ENCODE results near the gene CPEB2. TPM values are rescaled to one million over a fixed set of nuclear protein-coding genes. Genes with fewer than 3 reads are reported as not detected.
A peak's percentile ranks its signal among the peaks of the same experiment; 100 is the strongest.

CPEB2 gene
- polyA plus RNA-seq (2013, experiment 1 of 2; ENCODE audit: insufficient read length) = 17.4 TPM
- polyA plus RNA-seq (2013, experiment 2 of 2; ENCODE audit: insufficient read length) = 35.1 TPM

DNA sequence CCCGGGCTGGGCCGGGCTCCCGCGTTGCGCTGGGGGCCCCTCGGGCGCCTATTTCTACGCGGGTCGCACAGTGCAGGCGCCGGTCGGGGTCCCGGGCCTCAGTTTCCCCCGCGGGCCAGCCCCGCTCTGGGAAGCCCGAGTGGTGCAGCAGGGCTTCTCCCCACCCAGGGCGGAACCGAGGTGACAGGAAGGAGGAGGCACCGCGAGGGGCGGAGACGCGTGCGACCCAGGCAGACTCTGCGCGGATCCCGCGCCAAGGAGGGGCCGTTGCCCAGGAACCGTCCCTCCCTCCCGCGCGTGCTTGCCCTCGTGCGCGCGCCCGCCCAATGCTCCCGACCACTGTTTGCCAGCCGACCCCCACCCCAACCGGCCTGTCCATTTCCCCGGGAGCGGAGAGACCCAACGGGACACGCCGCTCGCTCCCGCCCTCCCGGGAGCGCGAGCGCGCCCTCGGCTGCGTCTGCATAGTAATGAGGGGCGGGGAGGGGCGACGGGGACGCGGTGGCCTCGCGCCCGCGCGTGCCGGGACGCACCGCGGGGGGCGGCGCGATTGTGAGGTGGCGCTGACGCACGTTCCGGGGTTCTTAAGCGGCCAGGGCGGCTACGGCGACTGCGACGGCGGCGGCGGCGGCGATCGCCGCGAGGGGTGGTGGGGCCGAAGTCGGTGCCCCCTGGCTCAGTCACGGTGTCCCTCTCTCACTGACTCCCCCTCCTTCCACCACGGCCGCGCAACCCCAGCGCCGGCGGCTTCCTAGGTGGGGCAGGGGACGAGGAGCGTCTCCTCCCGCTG, at the start of gene CPEB2:
Gene CPEB2, plus strand, starts transcription at position 613 of the 790 bp plus-strand sequence. CDS start 193 bp downstream, outside the sequence.
- DNase-seq = peak; percentile 97

DNA sequence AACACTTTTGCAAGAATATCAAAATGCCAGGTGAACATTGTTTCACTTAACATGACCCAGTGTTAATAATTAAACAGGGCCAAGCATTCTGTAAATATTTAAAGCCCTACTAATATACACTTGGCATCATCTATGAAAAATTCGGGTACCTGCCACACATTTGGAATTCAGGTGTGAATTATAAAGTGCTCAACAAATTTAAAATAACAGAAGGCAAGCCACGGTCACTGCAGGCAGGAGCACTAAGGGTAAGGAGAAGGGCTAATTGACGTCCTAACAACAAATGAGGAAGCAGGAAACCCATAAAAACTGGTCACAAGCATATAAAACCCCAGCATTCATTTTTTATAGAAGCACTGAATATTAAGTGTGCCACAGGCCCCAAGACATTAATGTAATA, 43.8 kb upstream of the CPEB2 start:
- no peak for DNase-seq

DNA sequence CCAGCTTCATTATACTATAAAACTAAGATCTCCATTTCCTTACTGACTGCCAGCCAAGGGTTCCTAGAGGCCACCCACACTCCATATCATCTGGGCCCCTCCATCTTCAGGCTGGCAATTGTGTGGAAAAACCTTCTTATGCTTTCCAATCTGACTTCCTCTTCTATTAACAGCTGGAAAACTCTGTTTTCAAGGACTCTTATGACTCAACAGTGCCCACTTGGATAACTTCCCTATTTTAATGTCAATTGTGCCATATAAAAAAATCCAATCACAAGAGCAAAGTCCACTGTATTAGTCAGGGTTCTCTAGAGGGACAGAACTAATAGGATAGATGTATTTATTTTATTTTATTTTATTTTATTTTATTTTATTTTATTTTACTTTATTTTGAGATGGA, 41.0 kb upstream of the CPEB2 start:
- no peak for DNase-seq

DNA sequence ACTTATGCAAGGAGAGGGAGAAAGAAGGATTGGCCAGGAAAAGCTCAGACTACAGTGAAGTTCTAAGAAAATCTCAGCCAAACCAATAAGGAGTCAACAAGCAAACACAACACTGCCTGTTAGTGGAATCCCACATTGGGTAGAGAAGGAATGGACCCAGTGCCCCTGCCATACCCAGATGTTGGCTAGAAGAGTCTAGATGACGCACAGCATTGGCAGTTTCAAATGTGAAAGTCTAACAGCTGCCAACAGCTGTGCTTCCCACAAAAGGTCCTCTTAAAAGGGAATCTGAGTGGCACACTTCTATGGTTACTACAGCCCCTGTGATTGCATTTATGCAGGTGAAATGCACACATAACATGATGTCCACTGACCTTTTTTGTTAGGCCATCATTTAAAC, 37.2 kb upstream of the CPEB2 start:
- DNase-seq = no peak

DNA sequence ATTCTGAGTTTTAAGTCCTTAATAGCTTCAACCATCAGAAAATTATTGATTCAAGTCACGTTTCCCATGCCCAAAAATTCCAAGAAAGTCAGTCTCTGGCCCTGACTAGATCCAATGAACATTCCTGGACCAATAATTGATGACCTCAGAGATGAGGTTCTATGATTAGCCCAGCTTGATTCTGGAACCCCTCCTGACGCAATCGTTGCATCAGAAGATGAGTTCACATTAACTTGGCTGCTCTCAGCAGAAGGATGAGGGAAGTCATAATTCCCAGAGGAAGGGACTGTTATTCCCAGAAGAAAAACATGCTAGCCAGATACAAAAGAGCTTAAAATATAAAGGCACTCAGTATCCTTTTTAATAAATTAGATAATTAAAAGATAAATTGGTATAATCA, 34.3 kb upstream of the CPEB2 start:
- peak; percentile 31 for DNase-seq

DNA sequence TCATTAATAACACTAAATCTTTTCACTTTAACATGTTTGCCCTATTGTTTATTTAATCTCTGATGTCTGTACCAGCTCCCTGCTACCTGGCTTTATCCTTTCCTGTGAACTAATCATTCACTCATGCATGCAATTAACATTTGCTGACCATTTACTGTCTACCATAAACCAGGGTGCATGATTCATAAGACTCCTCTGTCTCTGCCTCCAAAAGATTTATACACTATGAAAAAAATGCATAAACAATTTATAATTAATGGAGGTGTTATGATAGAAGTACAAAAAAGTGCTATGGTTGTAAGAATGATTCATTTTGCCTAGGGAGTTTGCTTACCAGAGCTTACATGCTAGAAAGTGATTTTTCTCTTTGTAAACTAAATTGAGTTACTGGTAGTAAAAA, 24.5 kb upstream of the CPEB2 start:
- DNase-seq = no peak

DNA sequence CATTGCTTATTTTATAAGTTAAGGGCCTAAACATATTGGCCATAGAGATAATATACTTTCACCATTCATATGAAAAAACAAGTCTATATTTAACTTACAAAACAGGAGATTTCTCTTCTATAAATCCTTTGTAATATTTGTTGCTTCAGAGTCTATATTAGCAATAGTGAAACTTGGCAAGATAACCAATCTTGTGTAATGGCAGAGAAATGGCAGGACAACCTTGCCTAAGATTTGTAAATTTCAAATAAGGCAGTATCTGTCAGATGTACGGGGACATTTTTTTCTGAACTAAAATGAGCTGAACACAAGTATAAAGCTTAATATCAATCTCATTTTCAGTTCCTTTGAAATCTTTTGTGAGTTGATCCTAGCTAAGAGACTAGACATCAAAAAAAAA, 17.8 kb upstream of the CPEB2 start:
- DNase-seq = no peak

DNA sequence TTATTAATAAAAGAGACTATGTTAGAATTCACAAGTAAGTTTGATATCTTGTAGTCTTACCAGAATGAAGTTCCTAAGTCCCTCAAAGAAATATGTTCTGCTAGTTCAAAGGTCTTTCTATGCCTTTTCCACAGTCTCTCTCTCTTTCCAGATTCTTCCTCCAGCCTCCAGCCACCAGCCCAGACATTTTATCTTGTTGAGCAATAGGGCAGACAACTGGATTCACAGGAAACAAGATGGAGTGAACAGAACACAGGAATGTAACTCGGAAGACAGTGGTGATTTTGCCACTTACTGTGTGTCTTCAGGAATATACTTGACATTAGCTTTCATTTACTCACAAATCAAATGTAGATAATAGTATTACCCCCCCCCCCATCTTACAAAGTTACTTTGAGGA, 17.1 kb upstream of the CPEB2 start:
- DNase-seq = no peak

DNA sequence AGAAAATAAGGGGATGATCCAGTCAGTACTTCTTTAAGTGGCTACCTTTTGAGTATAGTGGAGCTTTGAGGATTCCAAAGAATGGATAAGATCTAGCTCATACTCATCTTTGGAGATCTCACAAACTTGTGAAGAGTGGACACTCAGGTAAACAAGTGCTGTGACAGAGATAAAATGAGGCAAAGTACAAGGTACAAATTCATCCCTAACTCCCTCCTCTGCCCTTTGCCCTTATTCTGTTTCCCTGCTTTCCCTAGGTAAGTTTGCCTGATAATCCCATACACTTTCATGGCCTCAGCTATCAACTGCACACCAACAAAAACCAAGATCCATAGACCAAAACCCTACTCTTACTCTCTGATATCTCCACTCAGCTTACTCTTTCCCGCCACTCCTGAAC, 16.4 kb upstream of the CPEB2 start:
- DNase-seq = no peak

DNA sequence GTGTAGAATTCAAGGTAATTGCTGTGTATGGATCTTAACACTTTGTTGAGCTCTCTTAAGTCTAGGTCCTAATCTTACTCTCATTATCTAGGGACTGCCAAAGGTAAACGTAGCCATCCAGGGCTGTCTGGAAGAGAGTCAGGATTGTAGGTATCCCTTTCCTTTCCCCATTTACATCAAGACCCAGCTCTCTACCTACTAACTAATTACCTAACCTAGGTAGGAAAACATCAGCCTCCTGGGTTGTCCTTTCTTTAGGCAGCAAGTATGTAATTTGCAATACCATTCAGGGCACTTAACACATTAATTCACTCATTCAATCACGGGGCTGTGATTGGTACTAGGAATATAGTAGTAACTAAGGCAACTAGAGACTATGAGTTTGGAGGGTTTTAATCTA, 15.2 kb upstream of the CPEB2 start:
- no peak for DNase-seq

DNA sequence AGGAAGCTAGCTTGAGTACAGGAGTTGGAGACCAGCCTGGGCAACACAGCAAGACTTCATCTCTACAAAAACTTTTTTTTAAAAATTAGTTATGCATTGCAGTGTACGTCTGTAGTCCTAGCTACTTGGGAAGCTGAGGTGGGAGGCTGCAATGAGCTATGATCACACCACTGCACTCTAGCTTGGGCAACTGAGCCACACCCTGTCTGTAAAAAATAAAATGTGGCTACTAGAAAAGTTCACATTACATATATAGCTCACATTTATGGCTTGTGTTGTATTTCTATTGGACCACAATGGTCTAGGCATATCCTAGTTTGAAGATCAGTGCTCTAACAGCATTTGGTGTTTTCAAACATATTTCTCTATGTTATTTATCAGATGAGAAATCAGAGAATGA, 11.8 kb upstream of the CPEB2 start:
- DNase-seq = no peak

DNA sequence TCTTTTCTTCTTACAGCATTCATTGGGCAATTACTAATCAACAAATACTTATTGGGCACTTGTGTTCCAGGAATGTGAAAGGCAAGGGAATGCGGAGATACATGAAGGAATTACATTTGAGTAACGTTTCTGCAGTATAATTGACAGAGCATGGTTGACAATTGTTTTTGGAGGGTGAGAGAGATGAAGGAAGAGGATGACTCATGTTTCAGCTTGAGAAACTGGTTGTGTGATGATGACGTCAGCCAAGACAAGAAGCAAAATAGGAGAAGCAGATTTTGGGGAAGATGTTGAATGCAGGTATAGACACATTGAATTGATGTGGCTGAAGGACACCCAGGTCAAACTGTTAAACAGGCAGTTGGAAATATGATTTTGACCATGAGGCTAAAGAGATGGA, 8.0 kb upstream of the CPEB2 start:
- DNase-seq = peak; percentile 41

DNA sequence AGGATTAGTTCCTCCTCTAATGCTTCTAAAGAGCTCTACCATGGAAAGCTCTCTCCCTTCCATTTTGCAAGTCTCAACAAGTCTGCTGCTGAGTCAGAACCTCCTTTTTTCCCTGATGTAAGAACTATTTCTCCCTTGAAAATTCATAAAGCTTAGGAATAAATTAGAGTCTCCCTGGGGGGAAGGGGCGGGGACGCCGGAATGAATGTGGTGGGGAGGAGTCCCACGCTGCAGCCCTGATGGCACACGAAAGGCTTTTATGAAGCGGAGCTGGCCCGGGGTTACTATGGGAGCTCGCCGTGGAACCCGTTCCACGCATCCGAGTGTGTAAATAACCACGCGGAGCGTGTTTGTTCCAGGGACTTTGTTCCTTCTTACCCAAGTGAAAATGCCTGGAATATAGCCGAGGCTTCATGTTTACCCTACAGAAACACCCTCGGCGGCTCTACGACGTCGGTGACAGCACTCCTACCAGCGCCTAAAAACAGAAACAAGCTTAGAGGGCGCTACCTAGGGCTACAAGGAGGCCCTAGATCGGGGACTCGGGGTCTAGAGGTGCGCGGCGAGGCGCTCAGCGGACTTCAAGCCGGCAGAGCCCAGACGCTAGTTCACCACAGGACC, 923 bp upstream of the CPEB2 start:
- peak; percentile 94 for DNase-seq

DNA sequence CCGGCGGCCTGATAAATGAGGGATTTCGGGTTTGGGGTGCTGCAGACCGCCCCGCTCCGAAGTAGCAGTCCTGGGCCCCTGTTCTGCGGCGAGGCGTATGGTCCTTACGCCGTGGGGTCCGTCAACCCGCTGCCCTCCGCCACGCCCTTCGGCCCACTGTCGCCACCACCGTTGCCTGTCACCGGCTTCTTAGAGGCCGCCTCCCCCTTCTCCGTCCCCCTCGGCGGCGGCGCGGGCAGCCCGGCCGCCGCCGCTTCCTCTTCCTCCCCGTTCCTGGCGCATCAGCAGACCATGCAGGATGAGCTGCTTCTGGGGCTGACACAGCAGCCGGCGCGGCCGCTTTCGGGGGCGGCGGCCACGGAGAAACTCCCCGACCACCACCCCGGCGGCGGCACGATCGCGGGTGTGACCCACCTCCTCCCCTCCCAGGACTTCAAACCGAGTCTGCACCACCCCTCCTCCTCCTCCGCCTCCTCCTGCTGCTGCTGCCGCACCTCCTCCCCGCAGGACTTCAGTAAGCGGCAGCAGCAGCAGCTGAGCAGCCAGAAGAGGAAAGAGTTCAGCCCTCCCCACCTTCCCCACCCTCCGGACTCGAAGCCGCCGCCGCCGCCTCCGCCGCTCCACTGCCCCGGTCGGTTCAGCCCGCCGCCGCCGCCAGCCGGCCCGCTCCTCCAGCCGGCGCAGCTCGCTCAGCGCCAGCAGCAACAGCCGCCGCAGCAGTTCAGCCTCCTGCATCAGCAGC, 549 bp downstream of the CPEB2 start:
- peak; percentile 89 for DNase-seq

DNA sequence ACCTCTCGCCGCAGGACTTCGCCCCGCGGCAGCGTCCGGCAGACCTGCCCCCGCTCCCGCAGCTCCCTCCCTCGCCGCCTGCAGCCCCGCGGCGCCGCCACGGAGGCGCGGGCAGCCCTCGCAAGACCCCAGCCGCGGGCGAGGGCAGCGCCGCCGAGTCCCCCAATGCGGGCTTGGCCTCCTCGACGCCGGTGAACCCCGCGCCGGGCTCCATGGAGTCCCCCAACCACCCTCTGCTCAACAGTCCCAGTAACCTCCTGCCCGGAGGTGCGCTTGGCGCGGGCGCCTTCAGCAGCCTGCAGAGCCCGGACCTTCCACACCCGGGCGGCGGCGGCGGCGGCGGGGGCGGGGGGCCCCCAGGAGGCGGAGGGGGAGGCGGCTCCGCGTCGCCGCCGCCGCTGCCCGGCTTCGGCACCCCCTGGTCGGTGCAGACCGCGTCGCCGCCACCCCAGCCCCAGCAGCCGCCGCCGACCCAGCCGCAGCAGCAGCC, 1.2 kb downstream of the CPEB2 start:
- peak; percentile 37 for DNase-seq

DNA sequence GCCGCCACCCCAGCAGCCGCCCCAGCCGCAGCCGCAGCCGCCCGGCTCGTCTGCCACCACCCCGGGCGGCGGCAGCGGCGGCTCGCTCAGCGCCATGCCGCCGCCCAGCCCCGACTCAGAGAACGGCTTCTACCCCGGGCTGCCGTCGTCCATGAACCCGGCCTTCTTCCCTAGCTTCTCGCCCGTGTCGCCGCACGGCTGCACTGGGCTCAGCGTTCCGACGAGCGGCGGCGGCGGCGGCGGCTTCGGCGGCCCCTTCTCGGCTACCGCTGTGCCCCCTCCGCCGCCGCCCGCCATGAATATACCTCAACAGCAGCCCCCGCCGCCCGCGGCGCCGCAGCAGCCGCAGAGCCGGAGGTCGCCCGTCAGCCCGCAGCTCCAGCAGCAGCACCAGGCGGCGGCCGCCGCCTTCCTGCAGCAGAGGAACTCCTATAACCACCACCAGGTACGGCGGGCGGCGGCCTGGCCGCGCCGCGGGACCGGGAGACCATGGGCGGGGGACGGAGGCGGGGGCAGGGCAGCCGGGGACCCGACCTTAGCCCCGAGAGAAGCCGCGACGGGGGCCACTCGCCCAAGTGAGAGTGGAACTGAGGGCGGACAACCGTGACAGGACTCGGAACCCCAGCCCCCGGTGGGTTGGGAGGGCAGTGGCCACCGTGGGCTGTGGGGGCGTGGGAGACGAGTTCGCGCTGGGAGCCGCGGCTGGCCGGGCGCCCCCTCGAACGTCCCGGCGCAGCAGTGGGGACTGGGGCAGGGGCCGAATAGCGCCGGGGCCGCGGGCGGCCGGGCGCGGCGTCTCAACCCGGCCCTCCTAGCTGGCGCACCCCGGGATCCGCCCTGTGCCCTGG, 1.8 kb downstream of the CPEB2 start:
- peak; percentile 17 for DNase-seq

DNA sequence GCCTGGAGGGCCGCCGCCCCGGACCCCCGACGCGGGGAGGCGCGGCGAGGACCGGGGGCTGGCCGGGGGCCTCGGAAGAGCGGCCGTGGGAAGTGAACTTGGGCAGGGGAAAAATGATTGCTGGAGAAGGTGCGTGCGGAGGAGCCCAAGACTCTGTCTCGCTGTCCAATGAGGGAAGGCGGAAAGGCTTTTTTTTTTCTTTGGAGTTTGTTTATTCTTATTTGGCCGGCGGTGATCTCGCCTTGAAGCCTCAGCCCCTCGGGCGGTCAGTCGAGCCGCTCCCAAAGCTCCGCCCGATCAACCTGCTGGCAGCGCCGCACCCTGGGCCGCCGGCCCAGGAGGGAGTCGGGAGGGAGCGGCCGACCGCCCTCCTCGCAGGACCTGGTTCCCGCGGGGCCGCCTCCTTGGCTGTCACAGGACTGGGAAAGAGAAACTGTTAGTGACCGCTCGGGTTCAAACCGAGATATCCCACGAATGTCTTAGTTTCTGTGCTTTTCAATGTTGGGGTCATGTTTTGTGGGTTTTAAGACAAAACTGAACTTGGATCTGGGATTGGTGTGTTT, 2.5 kb downstream of the CPEB2 start:
- peak; percentile 47 for DNase-seq

DNA sequence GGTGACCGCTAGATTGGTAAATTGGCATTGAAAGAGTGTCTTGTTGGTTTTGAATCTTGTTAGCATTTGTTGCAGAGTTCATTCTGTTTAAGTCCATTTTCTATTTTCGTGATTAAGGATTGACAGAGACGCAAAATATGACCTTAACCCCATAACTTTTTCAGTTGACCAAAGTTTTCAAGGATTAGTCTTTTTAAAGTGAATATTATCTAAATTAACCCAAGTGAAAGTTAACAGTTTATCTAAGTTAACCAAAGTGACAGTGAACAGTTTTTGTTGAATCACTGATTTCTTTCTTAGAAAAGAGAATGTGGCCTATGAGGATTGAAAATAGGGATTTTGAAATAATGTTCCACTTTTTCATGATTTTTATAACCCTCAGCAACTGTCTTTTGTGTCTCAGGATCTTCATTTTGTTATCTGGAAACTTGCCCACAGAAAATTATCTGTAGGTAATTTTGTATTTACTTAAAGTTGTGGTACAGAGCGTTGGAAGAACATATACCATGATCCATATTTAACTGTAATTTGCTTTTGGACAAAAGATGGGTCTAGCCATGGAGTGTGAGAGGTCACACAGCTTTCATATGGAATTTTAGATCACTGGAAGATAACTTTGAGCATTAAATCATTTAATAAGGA, 3.3 kb downstream of the CPEB2 start:
- DNase-seq = no peak

DNA sequence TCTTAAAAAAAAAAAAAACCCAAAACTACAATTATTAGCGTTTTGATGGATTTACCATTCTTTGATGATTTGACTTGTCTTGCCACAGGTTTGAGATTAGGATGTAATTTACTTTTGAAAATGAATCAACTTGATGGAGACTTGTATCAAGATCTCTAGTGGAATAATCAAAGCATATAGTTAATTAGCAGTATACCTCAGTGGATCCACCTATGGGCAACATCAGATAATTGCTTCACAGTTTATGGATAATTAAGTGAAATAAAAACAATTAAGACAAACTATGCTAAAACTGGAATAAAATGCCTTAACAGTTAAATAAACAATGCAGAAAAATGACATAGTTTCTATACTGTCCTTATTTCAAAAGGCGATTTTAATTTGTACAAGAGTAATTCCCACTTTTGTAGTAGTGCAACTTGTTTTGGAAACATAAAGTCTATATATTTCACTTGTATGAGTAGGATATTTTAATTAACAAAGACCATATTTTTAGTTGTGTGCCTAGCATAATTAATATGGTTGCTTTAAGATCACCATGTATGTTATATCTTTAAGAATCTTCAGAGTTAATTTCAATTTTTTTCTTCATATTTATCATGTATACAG, 4.2 kb downstream of the CPEB2 start:
- DNase-seq = no peak

DNA sequence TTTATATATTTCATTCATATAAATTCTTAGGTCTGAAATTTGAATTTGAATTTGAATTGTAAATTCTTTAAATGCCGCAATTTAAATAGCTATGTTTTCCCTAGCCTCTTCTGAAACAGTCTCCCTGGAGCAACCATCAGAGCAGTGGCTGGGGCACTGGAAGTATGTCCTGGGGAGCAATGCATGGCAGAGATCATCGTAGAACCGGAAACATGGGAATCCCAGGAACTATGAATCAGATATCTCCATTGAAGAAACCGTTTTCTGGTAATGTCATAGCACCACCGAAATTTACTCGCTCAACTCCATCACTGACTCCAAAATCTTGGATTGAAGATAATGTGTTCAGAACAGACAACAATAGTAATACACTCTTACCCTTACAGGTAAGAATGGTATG, 4.9 kb downstream of the CPEB2 start:
- DNase-seq = peak; percentile 24

DNA sequence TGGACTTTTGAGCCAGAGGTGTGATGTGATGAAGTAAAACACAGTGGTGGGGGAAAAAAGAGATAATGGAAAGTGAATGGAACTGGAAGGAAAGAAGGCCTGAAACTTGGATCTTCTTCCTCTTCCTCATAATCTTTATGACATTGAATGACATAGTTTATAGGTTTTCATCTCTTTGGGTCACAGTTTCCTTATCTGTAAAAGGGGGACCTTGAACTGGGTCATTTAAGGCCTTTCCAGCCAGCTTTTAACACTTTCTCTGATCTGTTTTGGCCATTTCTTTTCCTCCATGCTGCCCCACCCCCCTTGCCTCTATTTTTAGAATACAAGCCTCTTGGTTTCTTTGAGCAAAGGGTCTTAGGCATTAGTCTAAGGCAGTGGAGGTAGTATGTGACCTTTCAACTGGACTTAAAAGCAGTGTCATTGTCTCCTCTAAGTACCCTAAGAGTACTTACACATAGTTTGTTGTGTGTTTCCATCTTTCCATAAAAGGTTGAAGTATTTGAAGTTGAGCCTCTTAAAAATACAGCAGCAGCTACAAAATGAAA, 7.8 kb downstream of the CPEB2 start:
- no peak for DNase-seq

Measured in fibroblast of skin of back (primary cell).